IPS-20b (cell line): ENCODE results near the gene TP73.

Source experiments
- H3K27ac ChIP-seq: one replicate; pipeline ENCODE4 v1.5.1; 2013; ENCODE audit warnings: low read length
- H3K27me3 ChIP-seq: 2 replicates; pipeline ENCODE4 v1.6.1; 2013; ENCODE audit warnings: mild to moderate bottlenecking, low read length, inconsistent platforms; ENCODE audit not compliant: insufficient read depth
- H3K36me3 ChIP-seq: 2 replicates; pipeline ENCODE4 v1.6.1; 2013; ENCODE audit warnings: low read depth, mild to moderate bottlenecking, inconsistent platforms, low read length, moderate library complexity; ENCODE audit not compliant: insufficient read depth
- H3K4me1 ChIP-seq: 2 replicates; pipeline ENCODE4 v1.6.1; 2013; ENCODE audit warnings: mild to moderate bottlenecking, control low read depth, inconsistent platforms, low read length, moderate library complexity; ENCODE audit not compliant: insufficient read depth
- H3K4me3 ChIP-seq: 2 replicates; pipeline ENCODE4 v1.5.1; 2013; ENCODE audit warnings: mild to moderate bottlenecking, low read length, inconsistent platforms
- H3K9ac ChIP-seq: 2 replicates; pipeline ENCODE4 v1.6.1; 2013; ENCODE audit warnings: low read depth, mild to moderate bottlenecking, inconsistent platforms, low read length, moderate library complexity
- H3K9me3 ChIP-seq: 2 replicates; pipeline ENCODE4 v1.6.1; 2013; ENCODE audit warnings: mild to moderate bottlenecking, low read depth, low read length, inconsistent platforms; ENCODE audit not compliant: insufficient read depth

TP73 gene

DNA sequence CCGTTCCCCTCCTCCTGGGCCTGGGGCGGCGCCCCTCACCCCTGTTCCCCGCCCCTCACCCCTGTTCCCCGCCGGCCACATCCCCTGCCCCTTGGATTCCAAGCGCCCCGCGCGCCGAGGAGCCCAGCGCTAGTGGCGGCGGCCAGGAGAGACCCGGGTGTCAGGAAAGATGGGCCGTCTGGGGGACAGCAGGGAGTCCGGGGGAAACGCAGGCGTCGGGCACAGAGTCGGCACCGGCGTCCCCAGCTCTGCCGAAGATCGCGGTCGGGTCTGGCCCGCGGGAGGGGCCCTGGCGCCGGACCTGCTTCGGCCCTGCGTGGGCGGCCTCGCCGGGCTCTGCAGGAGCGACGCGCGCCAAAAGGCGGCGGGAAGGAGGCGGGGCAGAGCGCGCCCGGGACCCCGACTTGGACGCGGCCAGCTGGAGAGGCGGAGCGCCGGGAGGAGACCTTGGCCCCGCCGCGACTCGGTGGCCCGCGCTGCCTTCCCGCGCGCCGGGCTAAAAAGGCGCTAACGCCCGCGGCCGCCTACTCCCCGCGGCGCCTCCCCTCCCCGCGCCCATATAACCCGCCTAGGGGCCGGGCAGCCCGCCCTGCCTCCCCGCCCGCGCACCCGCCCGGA, at the start of gene TP73:
Gene TP73 (plus strand): TSS at position 587 of the 618 bp plus-strand sequence. CDS start 29,850 bp downstream, outside the sequence.
- H3K4me3 ChIP-seq, result peak within 1 kb of the TSS; percentile 57; the same call in 1 of the 2 replicates
- no peaks in the 10 kb centered on the region for H3K9me3 ChIP-seq
- H3K9ac ChIP-seq, result no peak within 1 kb of the TSS
- H3K4me1 ChIP-seq, result no peaks in the 10 kb centered on the region
- H3K27me3 ChIP-seq, result peaks cover 75% of the 10 kb centered on the region
- no peak within 1 kb of the TSS for H3K27ac ChIP-seq
- H3K36me3 ChIP-seq, result peaks cover 8% of the 10 kb centered on the region; the same call in 1 of the 2 replicates

DNA sequence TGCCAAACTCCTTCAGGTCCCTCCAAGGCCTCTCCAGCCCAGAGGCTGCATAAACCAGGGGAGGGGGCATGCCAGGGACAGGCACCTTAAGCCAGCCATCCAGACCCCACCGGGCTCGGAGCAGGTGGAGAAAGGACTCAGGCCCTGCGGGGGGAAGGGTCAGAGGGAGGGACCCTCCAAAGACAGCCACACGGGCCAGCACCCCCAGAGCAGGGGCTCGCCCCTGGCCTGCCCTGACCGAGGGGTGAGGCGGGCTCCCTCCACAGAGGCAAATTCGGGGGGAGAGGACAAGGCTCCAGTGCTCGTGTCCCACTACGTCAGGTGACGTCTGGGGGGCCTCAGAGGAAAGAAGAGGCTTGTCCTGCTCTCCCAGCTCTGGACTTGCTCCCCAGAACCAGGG, 49.2 kb upstream of the TP73 start:
- Histone ChIP-seq H3K9me3 (no peaks in the 10 kb centered on the region), H3K27ac (no peak overlapping the region), H3K4me3 (no peak overlapping the region), H3K9ac (no peak overlapping the region), H3K27me3 (no peaks in the 10 kb centered on the region), H3K36me3 (no peaks in the 10 kb centered on the region), H3K4me1 (peaks cover 6% of the 10 kb centered on the region; the same call in 1 of the 2 replicates)

DNA sequence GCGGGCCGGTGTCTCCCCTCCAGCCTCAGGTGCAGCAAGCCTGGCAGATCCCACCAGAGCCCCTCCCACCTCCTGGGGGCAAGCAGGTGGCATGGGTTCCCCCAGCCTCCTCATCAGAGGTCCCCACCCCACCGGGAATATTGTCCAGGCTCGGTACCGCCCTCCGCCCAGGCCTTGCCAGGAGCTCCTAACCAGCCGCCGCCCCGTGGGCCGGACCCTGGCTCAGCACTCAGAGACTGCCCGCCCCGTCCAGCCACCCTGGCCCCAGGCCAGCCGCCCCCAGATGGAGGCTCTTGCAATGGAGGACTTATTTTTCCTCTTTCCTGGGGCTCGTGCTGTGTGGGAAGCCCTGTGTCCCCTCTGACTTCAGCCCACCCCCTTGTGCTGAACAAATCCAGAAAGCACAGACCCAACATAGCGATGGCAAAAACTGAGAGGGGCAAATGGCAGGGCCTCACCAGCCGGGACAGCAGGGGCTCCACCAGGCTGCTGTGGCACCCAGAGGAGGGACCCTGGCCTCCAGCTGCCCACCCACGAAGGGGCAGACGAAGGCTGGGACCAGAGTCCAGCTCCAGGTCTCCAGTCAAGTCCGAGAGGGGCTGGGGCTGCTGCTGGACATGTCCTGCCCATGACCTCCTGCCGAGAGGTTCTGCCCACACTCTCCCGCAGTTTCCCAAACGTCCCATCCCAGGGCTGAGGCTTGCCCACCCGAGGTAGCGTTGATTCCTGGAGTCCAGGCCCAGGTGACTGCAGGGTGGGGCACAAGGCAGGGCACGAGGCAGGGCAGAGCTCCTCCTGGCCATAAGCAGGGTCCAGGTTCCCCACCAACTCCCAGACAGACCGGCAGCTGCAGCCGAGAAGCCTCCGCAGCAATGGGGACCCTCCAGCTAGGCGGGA, 48.5 kb upstream of the TP73 start:
- Histone ChIP-seq H3K4me3 (no peak overlapping the region), H3K27me3 (no peaks in the 10 kb centered on the region), H3K27ac (no peak overlapping the region), H3K4me1 (peaks cover 3% of the 10 kb centered on the region; the same call in 1 of the 2 replicates), H3K36me3 (no peaks in the 10 kb centered on the region), H3K9ac (no peak overlapping the region), H3K9me3 (no peaks in the 10 kb centered on the region)

DNA sequence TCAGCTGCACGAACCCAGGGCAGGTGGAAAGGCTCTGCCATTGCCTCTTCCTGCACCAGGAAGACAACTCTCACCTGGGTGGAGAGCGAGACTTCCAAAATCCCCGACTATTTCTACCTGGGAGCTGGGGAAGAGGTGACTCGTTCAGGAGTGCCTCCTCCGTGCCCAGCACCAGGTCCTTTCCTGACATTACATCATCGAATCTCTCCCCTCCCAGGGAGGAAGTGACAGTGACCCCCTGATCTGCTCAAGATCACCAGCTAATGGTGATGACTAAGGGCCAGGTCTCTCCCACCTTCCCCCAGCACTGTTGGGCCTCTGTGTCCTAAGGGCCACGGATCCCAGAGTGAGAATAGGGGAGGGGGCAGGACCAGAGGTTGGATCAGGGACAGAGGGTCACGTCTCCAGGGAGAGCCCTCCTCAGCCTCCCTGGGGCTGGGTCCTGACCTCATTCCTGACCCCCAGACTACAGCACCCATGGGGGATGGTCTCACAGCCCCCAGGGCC, 47.8 kb upstream of the TP73 start:
- Histone ChIP-seq H3K36me3 (no peaks in the 10 kb centered on the region), H3K9ac (no peak overlapping the region), H3K27ac (no peak overlapping the region), H3K9me3 (no peaks in the 10 kb centered on the region), H3K4me1 (no peaks in the 10 kb centered on the region; the same call in 1 of the 2 replicates), H3K27me3 (no peaks in the 10 kb centered on the region), H3K4me3 (no peak overlapping the region)

DNA sequence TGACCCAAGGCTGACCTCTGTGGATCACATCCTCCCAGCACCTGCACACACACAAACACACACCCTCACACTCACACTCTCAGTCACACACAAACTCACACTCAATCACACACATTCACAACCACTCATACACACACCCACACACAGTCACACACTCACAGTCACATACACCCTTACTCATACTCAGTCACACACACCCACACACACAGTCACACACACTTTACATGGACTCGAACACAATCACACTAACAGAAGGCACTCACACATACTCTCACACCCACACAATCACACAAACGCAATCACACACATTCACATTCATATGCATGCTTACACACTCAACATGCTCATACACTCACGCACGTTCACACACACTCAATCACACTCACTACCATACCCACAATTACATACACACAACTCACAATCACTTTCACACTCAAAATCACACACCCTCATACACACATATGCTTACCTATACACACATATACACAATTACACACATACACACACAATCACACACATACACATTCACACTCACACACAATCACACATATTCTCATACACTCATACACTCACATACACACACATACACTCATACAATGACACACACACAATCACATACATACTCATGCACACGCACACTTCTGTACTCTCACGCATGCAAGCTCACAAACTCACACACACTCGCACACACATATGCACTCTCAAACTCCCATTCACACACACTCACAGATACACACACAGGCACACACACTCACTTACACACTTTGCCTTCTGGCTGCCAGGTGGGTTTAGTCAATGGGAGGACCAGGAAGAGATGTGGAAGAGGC, 47.1 kb upstream of the TP73 start:
- no peak overlapping the region for H3K4me3 ChIP-seq
- no peak overlapping the region for H3K9ac ChIP-seq
- no peak overlapping the region for H3K27ac ChIP-seq
- no peaks in the 10 kb centered on the region; the same call in 1 of the 2 replicates for H3K27me3 ChIP-seq
- H3K36me3 ChIP-seq, result no peaks in the 10 kb centered on the region
- H3K9me3 ChIP-seq, result no peaks in the 10 kb centered on the region
- H3K4me1 ChIP-seq, result peaks cover 4% of the 10 kb centered on the region; the same call in 1 of the 2 replicates

DNA sequence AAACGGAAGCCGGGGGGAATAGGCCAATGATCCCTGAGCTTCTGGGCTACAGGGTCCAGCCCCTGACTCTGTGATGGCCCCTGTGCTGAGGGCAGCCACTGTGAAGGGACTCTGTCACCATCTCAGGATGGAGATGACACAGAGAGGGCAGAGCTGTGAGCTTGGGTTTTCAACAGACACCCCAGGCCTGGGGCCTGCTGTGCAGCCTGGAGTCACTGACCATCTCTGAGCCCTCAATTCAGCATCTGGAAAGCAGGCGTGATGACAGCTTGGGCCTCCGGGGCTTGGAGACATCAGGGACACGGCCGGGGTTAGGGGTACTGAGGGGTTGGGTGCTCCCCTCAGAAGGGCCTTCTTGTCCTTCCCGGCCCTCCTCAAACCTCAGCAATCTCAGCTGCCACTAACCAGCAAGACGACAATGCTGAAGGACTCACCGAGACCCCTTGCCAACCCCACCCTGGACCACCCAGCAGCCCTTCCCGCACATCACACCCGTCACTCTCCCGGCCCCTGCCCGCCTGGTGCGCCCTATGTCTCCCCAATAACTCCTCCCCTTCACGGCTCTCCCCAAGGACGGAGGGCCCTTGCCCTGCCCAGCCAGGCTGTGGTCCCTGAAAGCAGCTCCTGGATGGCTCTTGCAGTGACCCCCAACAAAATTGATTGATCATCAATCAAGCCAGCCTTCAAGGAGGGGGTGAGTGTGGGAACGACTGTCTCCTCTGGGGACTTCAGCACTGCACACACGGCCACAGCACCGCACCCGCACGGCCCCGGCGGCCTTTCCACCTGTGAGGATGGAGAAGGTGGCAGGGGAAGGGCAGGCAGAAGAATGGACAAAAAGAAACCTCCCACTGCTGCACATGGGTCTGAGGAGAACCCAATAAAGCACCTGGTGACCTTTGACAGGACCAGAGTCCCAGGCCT, 45.3 kb upstream of the TP73 start:
- Histone ChIP-seq H3K27me3 (peaks cover 11% of the 10 kb centered on the region), H3K4me1 (peaks cover 4% of the 10 kb centered on the region; the same call in 1 of the 2 replicates), H3K27ac (no peak overlapping the region), H3K9ac (no peak overlapping the region), H3K36me3 (no peaks in the 10 kb centered on the region), H3K4me3 (no peak overlapping the region), H3K9me3 (no peaks in the 10 kb centered on the region)

DNA sequence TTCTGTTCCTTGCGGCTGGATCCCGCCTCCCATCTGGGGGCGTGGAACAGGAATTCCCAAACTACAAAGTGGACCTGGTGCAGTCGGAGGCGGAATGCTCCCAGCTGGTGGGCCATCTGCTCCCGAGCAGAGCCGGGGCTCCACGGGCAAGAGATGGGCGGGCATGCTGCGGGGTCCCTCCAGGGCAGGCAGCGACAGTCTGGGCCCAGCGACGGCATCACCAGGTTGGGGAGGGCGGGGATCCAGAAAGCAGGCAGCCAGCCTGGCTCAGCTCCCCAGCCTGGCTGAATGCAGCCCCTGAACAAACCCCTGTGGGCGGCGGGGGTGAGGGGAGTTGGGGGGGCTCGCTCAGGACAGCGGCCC, 44.6 kb upstream of the TP73 start:
- H3K9ac ChIP-seq, result no peak overlapping the region
- no peak overlapping the region for H3K4me3 ChIP-seq
- H3K27ac ChIP-seq, result no peak overlapping the region
- H3K9me3 ChIP-seq, result no peaks in the 10 kb centered on the region
- peaks cover 4% of the 10 kb centered on the region; the same call in 1 of the 2 replicates for H3K4me1 ChIP-seq
- no peaks in the 10 kb centered on the region for H3K36me3 ChIP-seq
- H3K27me3 ChIP-seq, result peaks cover 17% of the 10 kb centered on the region

DNA sequence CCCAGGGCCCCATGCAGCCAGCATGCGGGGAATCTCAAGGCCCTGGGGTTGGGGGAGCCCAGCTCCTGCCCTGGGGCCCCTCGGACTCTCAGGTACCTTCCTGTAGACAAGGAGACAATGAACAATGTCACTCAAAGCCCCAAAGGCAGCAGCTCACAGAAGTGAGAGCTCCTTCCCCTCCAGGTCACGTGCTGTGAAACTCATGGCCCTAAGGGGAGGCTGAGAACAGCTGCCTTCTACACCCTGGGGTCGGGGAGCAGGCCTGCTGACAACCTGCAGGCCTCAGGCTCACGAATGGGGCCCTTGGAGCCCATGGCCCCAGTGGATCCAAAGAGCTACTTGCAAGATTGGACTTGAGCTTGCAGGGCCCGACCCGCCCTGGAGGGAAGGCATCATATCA, 44.2 kb upstream of the TP73 start:
- Histone ChIP-seq H3K4me1 (peaks cover 6% of the 10 kb centered on the region; the same call in 1 of the 2 replicates), H3K36me3 (no peaks in the 10 kb centered on the region), H3K4me3 (no peak overlapping the region), H3K27ac (no peak overlapping the region), H3K9me3 (no peaks in the 10 kb centered on the region), H3K9ac (no peak overlapping the region), H3K27me3 (peaks cover 22% of the 10 kb centered on the region)

DNA sequence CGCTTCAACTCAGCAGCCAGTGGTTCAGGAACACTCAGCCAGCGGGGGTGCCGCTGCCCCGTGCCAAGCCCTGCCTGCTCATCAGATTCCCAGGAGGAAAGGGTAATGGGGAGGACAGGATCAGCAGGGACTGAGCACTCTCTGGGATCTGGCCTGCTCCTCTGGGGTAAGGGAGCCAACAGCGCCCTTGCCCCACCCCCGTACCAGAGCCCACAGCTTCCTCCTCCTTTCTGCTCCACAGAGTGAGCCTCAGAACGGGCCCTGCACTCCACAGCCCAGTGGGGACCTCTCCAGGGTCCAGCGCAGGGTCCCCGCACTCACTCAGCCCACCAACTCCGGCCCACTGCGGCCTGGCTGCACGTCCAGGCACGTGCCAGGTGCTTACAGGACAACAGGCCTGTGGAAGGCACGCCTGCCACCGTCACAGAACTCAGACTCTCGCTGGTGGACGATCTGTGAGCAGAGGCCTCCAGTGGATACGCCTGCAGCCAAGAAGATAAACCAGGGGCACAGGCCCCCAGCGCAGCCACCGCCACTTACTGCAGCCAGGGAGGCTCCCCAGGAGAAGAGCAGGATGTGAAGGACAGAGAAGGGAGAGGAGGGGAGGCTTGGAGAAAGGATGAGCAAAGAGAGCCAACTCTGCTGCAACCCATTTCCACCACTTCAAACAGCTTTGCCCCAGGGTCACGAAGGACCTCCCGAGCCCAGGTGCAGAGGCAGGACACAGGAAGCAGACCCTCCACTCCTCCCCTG, 43.1 kb upstream of the TP73 start:
- Histone ChIP-seq H3K27me3 (peaks cover 24% of the 10 kb centered on the region), H3K4me3 (no peak overlapping the region), H3K4me1 (peaks cover 11% of the 10 kb centered on the region), H3K9me3 (no peaks in the 10 kb centered on the region), H3K27ac (no peak overlapping the region), H3K36me3 (no peaks in the 10 kb centered on the region), H3K9ac (no peak overlapping the region)
